Tibial nerve (tissue), 3 donors: Measurements from ENCODE around the gene RNU5B-1.

Source experiments
- POLR2A ChIP-seq, 2 donors: fragments of 450-650 bp; IDR thresholded peaks; one replicate each; pipeline ENCODE4 v1.6.1; 2017; ENCODE audit warnings: antibody characterized with exemption in 2 of 2, mild to moderate bottlenecking in 2 of 2, moderate library complexity in 2 of 2
- TF ChIP-seq, protein P1 (sequence below), 5 experiments: fragments of 200-600 bp in 3 of 5; fragments of 450-650 bp in 2 of 5; sonication (generic) in 3 of 5; IDR thresholded peaks; one replicate each; pipeline ENCODE4 v1.5.1; 2016 to 2019; ENCODE audit warnings: antibody characterized with exemption in 5 of 5, mild to moderate bottlenecking in 3 of 5, moderate library complexity in 2 of 5

GRCh38 chr15:65336493-65337435 is 32.3 kb downstream of the RNU5B-1 start:
- TF ChIP-seq, protein P1, sequence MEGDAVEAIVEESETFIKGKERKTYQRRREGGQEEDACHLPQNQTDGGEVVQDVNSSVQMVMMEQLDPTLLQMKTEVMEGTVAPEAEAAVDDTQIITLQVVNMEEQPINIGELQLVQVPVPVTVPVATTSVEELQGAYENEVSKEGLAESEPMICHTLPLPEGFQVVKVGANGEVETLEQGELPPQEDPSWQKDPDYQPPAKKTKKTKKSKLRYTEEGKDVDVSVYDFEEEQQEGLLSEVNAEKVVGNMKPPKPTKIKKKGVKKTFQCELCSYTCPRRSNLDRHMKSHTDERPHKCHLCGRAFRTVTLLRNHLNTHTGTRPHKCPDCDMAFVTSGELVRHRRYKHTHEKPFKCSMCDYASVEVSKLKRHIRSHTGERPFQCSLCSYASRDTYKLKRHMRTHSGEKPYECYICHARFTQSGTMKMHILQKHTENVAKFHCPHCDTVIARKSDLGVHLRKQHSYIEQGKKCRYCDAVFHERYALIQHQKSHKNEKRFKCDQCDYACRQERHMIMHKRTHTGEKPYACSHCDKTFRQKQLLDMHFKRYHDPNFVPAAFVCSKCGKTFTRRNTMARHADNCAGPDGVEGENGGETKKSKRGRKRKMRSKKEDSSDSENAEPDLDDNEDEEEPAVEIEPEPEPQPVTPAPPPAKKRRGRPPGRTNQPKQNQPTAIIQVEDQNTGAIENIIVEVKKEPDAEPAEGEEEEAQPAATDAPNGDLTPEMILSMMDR (IDR thresholded peaks at IDR 0.05), result no peak
- TF ChIP-seq POLR2A (IDR thresholded peaks at IDR 0.05), result no peak
